ENCODE measurements around the gene R3HCC1L.
"Not testable (repeated sequence)": the region's sequence is repeated elsewhere in the genome, so short reads cannot be mapped to it uniquely, and the experiment has no call there.

Gene R3HCC1L

GRCh38 chr10:98131619-98132018, 2.8 kb upstream of the R3HCC1L start:
- H3K27me3 ChIP-seq (ENCODE audit: control insufficient read depth, insufficient read depth, low read length) = no peaks in the 10 kb centered on the region; the same call in 1 of the 2 replicates
- H3K27ac ChIP-seq (ENCODE audit: low read depth, low read length) = no peak overlapping the region

GRCh38 chr10:98133075-98133752, 1.2 kb upstream of the R3HCC1L start:
- H3K27me3 ChIP-seq (ENCODE audit: control insufficient read depth, insufficient read depth, low read length); H3K9me3 ChIP-seq (ENCODE audit: control insufficient read depth, insufficient read depth, low read depth, low read length); H3K27ac ChIP-seq (ENCODE audit: low read depth, low read length); H3K4me1 ChIP-seq (ENCODE audit: control insufficient read depth, insufficient read depth, low read length); H3K9ac ChIP-seq (ENCODE audit: low read length); H3K36me3 ChIP-seq (ENCODE audit: control insufficient read depth, insufficient read depth, low read length); H3K4me3 ChIP-seq (ENCODE audit: low read depth, low read length): not testable (repeated sequence)

More at GRCh38 chr10:98131619-98132018, 2.8 kb upstream of the R3HCC1L start:
- peaks cover 10% of the 10 kb centered on the region for H3K9me3 ChIP-seq (ENCODE audit: control insufficient read depth, insufficient read depth, low read depth, low read length)
- no peak overlapping the region for H3K4me3 ChIP-seq (ENCODE audit: low read depth, low read length)
- no peak overlapping the region for H3K9ac ChIP-seq (ENCODE audit: low read length)
- 0 out of 2 replicates have a peak, but pooled peaks cover 7% of the 10 kb centered on the region for H3K4me1 ChIP-seq (ENCODE audit: control insufficient read depth, insufficient read depth, low read length)
- no peaks in the 10 kb centered on the region for H3K36me3 ChIP-seq (ENCODE audit: control insufficient read depth, insufficient read depth, low read length)

- peak overlapping the region; percentile 96 for H3K4me3 ChIP-seq (ENCODE audit: low read depth, low read length)
- H3K9ac ChIP-seq (ENCODE audit: low read length) = no peak overlapping the region
- no peak overlapping the region for H3K27ac ChIP-seq (ENCODE audit: low read depth, low read length)
- no peaks in the 10 kb centered on the region for H3K36me3 ChIP-seq (ENCODE audit: control insufficient read depth, insufficient read depth, low read length)
- H3K4me1 ChIP-seq (ENCODE audit: control insufficient read depth, insufficient read depth, low read length) = 0 out of 2 replicates have a peak, but pooled peaks cover 7% of the 10 kb centered on the region
- no peaks in the 10 kb centered on the region for H3K27me3 ChIP-seq (ENCODE audit: control insufficient read depth, insufficient read depth, low read length)
- peaks cover 10% of the 10 kb centered on the region for H3K9me3 ChIP-seq (ENCODE audit: control insufficient read depth, insufficient read depth, low read depth, low read length)
Observed at GRCh38 chr10:98134117-98134430, 383 bp upstream of the R3HCC1L start.

DNA sequence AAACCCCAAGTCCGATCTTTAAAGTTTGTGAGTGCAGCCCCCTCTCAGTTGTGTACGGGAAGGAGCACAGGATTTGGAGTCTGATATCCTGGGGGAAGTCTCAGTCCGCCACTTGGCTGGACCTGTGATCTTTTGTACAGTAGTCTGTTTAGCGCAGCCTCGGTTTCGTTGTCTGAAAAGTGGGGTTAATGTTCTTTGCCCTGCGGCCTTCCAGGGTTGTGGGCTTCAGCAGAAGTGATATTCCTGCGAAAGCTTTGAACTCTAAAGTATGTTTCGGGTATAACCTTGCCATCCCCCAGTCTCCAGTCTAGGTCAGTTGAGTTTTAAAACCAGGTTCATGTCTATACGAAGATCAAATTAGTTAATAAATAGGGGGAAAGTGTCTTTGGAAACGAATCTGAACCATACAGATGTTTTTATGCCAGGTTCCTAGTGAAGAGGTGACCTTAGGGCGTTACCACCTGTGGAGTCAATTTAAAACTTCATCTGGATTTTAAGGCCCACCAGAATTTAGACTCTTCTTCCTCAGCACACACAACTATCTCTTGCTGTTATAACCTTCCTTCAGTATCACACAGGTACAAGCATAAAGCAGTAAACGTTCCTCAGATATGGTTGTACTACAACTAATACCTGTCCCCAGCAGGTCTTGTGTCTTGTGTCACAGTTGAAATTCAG, 904 bp downstream of the R3HCC1L start:
- Histone ChIP-seq H3K36me3 (ENCODE audit: control insufficient read depth, insufficient read depth, low read length) (no peaks in the 10 kb centered on the region), H3K27me3 (ENCODE audit: control insufficient read depth, insufficient read depth, low read length) (no peaks in the 10 kb centered on the region), H3K27ac (ENCODE audit: low read depth, low read length) (peak overlapping the region; percentile 83; the same call in 1 of the 2 replicates), H3K9ac (ENCODE audit: low read length) (peak overlapping the region; percentile 86), H3K9me3 (ENCODE audit: control insufficient read depth, insufficient read depth, low read depth, low read length) (peaks cover 10% of the 10 kb centered on the region), H3K4me3 (ENCODE audit: low read depth, low read length) (peak overlapping the region; percentile 96), H3K4me1 (ENCODE audit: control insufficient read depth, insufficient read depth, low read length) (0 out of 2 replicates have a peak, but pooled peaks cover 7% of the 10 kb centered on the region)

GRCh38 chr10:98136775-98137174, 2.3 kb downstream of the R3HCC1L start:
- H3K27ac ChIP-seq (ENCODE audit: low read depth, low read length); H3K4me3 ChIP-seq (ENCODE audit: low read depth, low read length); H3K36me3 ChIP-seq (ENCODE audit: control insufficient read depth, insufficient read depth, low read length); H3K9ac ChIP-seq (ENCODE audit: low read length); H3K9me3 ChIP-seq (ENCODE audit: control insufficient read depth, insufficient read depth, low read depth, low read length); H3K27me3 ChIP-seq (ENCODE audit: control insufficient read depth, insufficient read depth, low read length): not testable (repeated sequence)
- peaks cover 13% of the 10 kb centered on the region; the same call in 1 of the 2 replicates for H3K4me1 ChIP-seq (ENCODE audit: control insufficient read depth, insufficient read depth, low read length)

DNA sequence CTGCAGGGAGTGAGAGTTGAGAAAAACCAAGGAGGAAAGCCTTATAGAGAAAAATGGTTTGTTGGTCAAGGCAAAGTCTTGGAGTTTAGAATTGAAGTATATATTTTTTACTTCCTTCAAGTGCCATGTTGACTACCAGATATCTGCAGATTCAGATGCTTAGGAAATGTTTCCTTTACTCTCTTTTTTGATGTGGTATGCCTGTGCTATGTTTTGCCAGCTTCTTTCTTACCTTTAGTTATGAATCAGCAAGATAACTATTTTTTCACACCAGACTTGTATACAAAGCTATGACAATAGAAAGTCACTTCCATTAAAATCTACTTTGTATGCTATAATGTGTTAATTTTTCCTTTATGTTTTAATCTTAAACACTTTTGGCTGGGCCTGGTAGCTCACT, 3.6 kb downstream of the R3HCC1L start:
- Histone ChIP-seq H3K27ac (ENCODE audit: low read depth, low read length) (no peak overlapping the region), H3K27me3 (ENCODE audit: control insufficient read depth, insufficient read depth, low read length) (no peaks in the 10 kb centered on the region), H3K4me1 (ENCODE audit: control insufficient read depth, insufficient read depth, low read length) (peaks cover 13% of the 10 kb centered on the region; the same call in 1 of the 2 replicates), H3K9ac (ENCODE audit: low read length) (no peak overlapping the region), H3K4me3 (ENCODE audit: low read depth, low read length) (no peak overlapping the region), H3K36me3 (ENCODE audit: control insufficient read depth, insufficient read depth, low read length) (no peaks in the 10 kb centered on the region), H3K9me3 (ENCODE audit: control insufficient read depth, insufficient read depth, low read depth, low read length) (peaks cover 4% of the 10 kb centered on the region)

- no peaks in the 10 kb centered on the region for H3K27me3 ChIP-seq (ENCODE audit: control insufficient read depth, insufficient read depth, low read length)
- no peaks in the 10 kb centered on the region for H3K9me3 ChIP-seq (ENCODE audit: control insufficient read depth, insufficient read depth, low read depth, low read length)
- no peak overlapping the region for H3K4me3 ChIP-seq (ENCODE audit: low read depth, low read length)
- H3K36me3 ChIP-seq (ENCODE audit: control insufficient read depth, insufficient read depth, low read length) = no peaks in the 10 kb centered on the region
- no peak overlapping the region for H3K27ac ChIP-seq (ENCODE audit: low read depth, low read length)
- peaks cover 10% of the 10 kb centered on the region; the same call in 1 of the 2 replicates for H3K4me1 ChIP-seq (ENCODE audit: control insufficient read depth, insufficient read depth, low read length)
- no peak overlapping the region for H3K9ac ChIP-seq (ENCODE audit: low read length)
Observed at GRCh38 chr10:98139431-98139830, 5.0 kb downstream of the R3HCC1L start.

DNA sequence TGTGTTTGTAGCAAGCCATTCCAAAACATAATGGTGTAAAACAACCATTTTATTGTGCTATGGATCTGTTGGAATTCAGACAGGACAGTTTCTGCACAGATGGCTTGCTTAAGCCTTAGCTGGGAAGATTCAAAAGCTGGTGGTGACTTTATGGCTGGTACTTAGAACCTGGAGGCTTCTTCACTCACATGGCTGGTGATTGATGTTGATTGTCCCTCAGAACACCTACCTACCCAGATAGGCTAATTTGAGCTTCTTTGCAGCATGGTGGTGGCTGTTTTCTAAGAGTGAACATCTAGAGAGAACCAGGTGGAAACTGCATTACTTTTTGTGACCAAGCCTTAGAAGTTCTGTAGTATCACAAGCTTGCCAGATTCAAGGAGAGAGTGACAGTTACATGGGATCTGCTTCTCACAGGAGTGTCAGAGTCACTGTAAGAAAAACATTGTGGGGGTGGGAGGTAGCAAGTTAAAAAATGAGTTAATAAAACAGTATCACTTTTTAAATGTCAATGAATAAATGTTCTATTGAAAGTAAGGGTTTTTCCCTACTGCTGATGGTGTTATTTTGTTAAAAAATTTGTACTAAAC, 7.1 kb downstream of the R3HCC1L start:
- peaks cover 7% of the 10 kb centered on the region; the same call in 1 of the 2 replicates for H3K4me1 ChIP-seq (ENCODE audit: control insufficient read depth, insufficient read depth, low read length)
- no peak overlapping the region for H3K4me3 ChIP-seq (ENCODE audit: low read depth, low read length)
- no peaks in the 10 kb centered on the region for H3K27me3 ChIP-seq (ENCODE audit: control insufficient read depth, insufficient read depth, low read length)
- H3K36me3 ChIP-seq (ENCODE audit: control insufficient read depth, insufficient read depth, low read length) = 0 out of 2 replicates have a peak, but pooled peaks cover 2% of the 10 kb centered on the region
- H3K9ac ChIP-seq (ENCODE audit: low read length) = no peak overlapping the region
- no peak overlapping the region for H3K27ac ChIP-seq (ENCODE audit: low read depth, low read length)
- peaks cover 5% of the 10 kb centered on the region for H3K9me3 ChIP-seq (ENCODE audit: control insufficient read depth, insufficient read depth, low read depth, low read length)

- peaks cover 7% of the 10 kb centered on the region; the same call in 1 of the 2 replicates for H3K4me1 ChIP-seq (ENCODE audit: control insufficient read depth, insufficient read depth, low read length)
- no peak overlapping the region for H3K9ac ChIP-seq (ENCODE audit: low read length)
- H3K27me3 ChIP-seq (ENCODE audit: control insufficient read depth, insufficient read depth, low read length) = no peaks in the 10 kb centered on the region
- H3K9me3 ChIP-seq (ENCODE audit: control insufficient read depth, insufficient read depth, low read depth, low read length) = peaks cover 26% of the 10 kb centered on the region
- 0 out of 2 replicates have a peak, but pooled peaks cover 2% of the 10 kb centered on the region for H3K36me3 ChIP-seq (ENCODE audit: control insufficient read depth, insufficient read depth, low read length)
- no peak overlapping the region for H3K4me3 ChIP-seq (ENCODE audit: low read depth, low read length)
- no peak overlapping the region for H3K27ac ChIP-seq (ENCODE audit: low read depth, low read length)
Observed at GRCh38 chr10:98144985-98145384, 10.5 kb downstream of the R3HCC1L start.

DNA sequence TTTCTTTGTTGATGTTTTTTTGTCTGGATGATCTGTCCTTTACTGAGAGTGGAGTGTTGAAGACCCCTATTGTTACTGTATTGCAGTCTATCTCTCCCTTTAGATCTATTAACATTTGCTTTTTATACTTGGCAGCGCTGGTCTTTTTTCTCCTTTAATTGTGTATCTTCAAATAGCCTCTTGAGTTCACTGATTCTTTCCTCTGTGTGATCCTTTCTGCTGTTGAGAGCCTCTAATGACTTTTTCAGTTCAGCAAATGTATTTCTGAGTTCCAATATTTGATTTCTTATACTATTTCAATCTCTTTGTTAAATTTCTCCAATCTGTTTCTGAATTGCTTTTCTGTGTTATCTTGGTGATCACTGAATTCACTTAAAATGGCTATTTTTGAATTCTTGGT, 15.4 kb downstream of the R3HCC1L start:
- Histone ChIP-seq H3K9me3 (ENCODE audit: control insufficient read depth, insufficient read depth, low read depth, low read length) (peaks cover 43% of the 10 kb centered on the region), H3K27ac (ENCODE audit: low read depth, low read length) (no peak overlapping the region), H3K9ac (ENCODE audit: low read length) (no peak overlapping the region), H3K4me3 (ENCODE audit: low read depth, low read length) (no peak overlapping the region), H3K36me3 (ENCODE audit: control insufficient read depth, insufficient read depth, low read length) (peaks cover 18% of the 10 kb centered on the region), H3K4me1 (ENCODE audit: control insufficient read depth, insufficient read depth, low read length) (no peaks in the 10 kb centered on the region), H3K27me3 (ENCODE audit: control insufficient read depth, insufficient read depth, low read length) (no peaks in the 10 kb centered on the region)

GRCh38 chr10:98150544-98150943, 16.1 kb downstream of the R3HCC1L start:
- peaks cover 43% of the 10 kb centered on the region for H3K9me3 ChIP-seq (ENCODE audit: control insufficient read depth, insufficient read depth, low read depth, low read length)
- no peaks in the 10 kb centered on the region for H3K4me1 ChIP-seq (ENCODE audit: control insufficient read depth, insufficient read depth, low read length)
- no peak overlapping the region for H3K4me3 ChIP-seq (ENCODE audit: low read depth, low read length)
- H3K27ac ChIP-seq (ENCODE audit: low read depth, low read length) = no peak overlapping the region
- H3K9ac ChIP-seq (ENCODE audit: low read length) = no peak overlapping the region
- H3K27me3 ChIP-seq (ENCODE audit: control insufficient read depth, insufficient read depth, low read length) = no peaks in the 10 kb centered on the region
- H3K36me3 ChIP-seq (ENCODE audit: control insufficient read depth, insufficient read depth, low read length) = peaks cover 18% of the 10 kb centered on the region
